ENCODE data around the gene B4GALT1.

DNA sequence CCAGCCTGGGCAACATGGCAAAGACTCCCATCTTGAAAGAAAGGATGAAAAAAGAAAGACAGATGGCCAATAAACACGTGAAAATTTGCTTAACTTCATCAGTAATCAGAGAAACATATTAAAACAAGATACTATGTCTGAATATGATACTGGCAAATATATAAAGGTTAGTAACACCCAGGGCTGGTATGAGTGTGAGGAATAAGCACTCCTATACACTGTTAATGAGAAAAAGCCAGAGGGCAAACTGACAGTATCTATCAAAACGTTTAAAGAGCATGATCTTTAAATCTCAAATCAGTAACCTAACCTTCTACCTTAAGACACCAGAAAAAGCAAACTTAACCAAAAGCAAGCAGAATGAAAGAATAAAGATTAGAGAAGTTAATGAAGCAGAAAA, 14.1 kb downstream of the B4GALT1 start:
- TF ChIP-seq, protein P1, sequence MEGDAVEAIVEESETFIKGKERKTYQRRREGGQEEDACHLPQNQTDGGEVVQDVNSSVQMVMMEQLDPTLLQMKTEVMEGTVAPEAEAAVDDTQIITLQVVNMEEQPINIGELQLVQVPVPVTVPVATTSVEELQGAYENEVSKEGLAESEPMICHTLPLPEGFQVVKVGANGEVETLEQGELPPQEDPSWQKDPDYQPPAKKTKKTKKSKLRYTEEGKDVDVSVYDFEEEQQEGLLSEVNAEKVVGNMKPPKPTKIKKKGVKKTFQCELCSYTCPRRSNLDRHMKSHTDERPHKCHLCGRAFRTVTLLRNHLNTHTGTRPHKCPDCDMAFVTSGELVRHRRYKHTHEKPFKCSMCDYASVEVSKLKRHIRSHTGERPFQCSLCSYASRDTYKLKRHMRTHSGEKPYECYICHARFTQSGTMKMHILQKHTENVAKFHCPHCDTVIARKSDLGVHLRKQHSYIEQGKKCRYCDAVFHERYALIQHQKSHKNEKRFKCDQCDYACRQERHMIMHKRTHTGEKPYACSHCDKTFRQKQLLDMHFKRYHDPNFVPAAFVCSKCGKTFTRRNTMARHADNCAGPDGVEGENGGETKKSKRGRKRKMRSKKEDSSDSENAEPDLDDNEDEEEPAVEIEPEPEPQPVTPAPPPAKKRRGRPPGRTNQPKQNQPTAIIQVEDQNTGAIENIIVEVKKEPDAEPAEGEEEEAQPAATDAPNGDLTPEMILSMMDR (IDR thresholded peaks at IDR 0.05): no peak
- no peak for TF ChIP-seq POLR2A (IDR thresholded peaks at IDR 0.05)
- no peak for TF ChIP-seq EP300 (IDR thresholded peaks at IDR 0.05)
